Measurements from ENCODE around the gene SEMA3G.

SEMA3G gene

DNA sequence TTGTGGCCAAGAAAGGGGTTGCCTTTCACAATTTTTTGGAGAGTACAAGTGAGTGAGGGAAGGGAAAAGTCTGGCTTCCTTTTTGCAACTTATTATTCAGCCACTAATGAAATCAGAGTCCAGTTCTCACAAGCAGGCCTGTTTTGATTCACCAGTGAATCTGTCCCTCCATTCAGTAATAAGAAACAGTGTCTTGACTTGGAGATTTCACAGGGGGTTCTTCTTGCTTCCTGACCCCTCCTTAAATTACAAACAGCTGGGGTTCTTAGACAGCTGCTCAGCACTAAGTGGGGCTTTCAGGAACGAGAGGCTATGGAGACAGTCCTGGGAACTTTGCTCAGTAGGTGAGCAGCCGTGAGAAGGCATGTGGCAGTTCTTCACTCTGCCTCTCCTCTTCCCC, 24.5 kb downstream of the SEMA3G start:
- no peak for ATAC-seq (ENCODE audit: insufficient read depth, low read depth)

GRCh38 chr3:52415800-52416199, 29.1 kb downstream of the SEMA3G start:
- peaks cover 34% of the 10 kb centered on the region for H3K4me1 ChIP-seq (ENCODE audit: insufficient read depth, low read length)
- no peak overlapping the region for H3K9ac ChIP-seq (ENCODE audit: low read depth, low read length)
- H3K4me3 ChIP-seq (ENCODE audit: low read depth in 1 of 2, low read length in 2 of 2), result no peak overlapping the region
- peaks cover 27% of the 10 kb centered on the region for H3K36me3 ChIP-seq (ENCODE audit: insufficient read depth, low read length)
- ATAC-seq (ENCODE audit: insufficient read depth, low read depth) (no peak), DNase-seq (no peak)
- TF ChIP-seq EZH2 (IDR thresholded peaks at IDR 0.05; ENCODE audit: borderline replicate concordance, low read depth, low read length, severe bottlenecking), result no peak
- TF ChIP-seq, protein P1, sequence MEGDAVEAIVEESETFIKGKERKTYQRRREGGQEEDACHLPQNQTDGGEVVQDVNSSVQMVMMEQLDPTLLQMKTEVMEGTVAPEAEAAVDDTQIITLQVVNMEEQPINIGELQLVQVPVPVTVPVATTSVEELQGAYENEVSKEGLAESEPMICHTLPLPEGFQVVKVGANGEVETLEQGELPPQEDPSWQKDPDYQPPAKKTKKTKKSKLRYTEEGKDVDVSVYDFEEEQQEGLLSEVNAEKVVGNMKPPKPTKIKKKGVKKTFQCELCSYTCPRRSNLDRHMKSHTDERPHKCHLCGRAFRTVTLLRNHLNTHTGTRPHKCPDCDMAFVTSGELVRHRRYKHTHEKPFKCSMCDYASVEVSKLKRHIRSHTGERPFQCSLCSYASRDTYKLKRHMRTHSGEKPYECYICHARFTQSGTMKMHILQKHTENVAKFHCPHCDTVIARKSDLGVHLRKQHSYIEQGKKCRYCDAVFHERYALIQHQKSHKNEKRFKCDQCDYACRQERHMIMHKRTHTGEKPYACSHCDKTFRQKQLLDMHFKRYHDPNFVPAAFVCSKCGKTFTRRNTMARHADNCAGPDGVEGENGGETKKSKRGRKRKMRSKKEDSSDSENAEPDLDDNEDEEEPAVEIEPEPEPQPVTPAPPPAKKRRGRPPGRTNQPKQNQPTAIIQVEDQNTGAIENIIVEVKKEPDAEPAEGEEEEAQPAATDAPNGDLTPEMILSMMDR (IDR thresholded peaks at IDR 0.05; ENCODE audit: borderline replicate concordance, extremely low read depth, low read length, poor library complexity, severe bottlenecking), result no peak
- H3K4me2 ChIP-seq (ENCODE audit: insufficient read depth, low read length), result no peak overlapping the region
- H3K27ac ChIP-seq (ENCODE audit: low read length), result no peak overlapping the region
- peaks cover 16% of the 10 kb centered on the region; the same call in 1 of the 2 replicates for H4K20me1 ChIP-seq (ENCODE audit: insufficient read depth, low read length)
- H3K9me3 ChIP-seq (ENCODE audit: insufficient read depth, low read length, severe bottlenecking), result no peaks in the 10 kb centered on the region
- no peak overlapping the region for H2AFZ ChIP-seq (ENCODE audit: low read depth, low read length)
- peaks cover 36% of the 10 kb centered on the region for H3K79me2 ChIP-seq (ENCODE audit: insufficient read depth, low read length)
- no peaks in the 10 kb centered on the region for H3K27me3 ChIP-seq (ENCODE audit: insufficient read depth, low read length, poor library complexity)

More for the DNA sequence above, 24.5 kb downstream of the SEMA3G start:
- no peaks in the 10 kb centered on the region for H4K20me1 ChIP-seq (ENCODE audit: insufficient read depth, low read length)
- no peak overlapping the region for H3K27ac ChIP-seq (ENCODE audit: low read length)
- no peak overlapping the region for H3K9ac ChIP-seq (ENCODE audit: low read depth, low read length)
- no peak overlapping the region for H3K4me3 ChIP-seq (ENCODE audit: low read depth in 1 of 2, low read length in 2 of 2)
- H3K36me3 ChIP-seq (ENCODE audit: insufficient read depth, low read length), result peaks cover 12% of the 10 kb centered on the region; the same call in 1 of the 2 replicates
- no peak for DNase-seq
- H3K27me3 ChIP-seq (ENCODE audit: insufficient read depth, low read length, poor library complexity), result no peaks in the 10 kb centered on the region
- H3K79me2 ChIP-seq (ENCODE audit: insufficient read depth, low read length), result peaks cover 3% of the 10 kb centered on the region; the same call in 1 of the 2 replicates
- no peak overlapping the region for H3K4me2 ChIP-seq (ENCODE audit: insufficient read depth, low read length)
- H3K4me1 ChIP-seq (ENCODE audit: insufficient read depth, low read length), result no peaks in the 10 kb centered on the region
- H3K9me3 ChIP-seq (ENCODE audit: insufficient read depth, low read length, severe bottlenecking), result no peaks in the 10 kb centered on the region
- H2AFZ ChIP-seq (ENCODE audit: low read depth, low read length), result no peak overlapping the region
- TF ChIP-seq EZH2 (IDR thresholded peaks at IDR 0.05; ENCODE audit: borderline replicate concordance, low read depth, low read length, severe bottlenecking), result no peak
- TF ChIP-seq, protein P1 (IDR thresholded peaks at IDR 0.05; ENCODE audit: borderline replicate concordance, extremely low read depth, low read length, poor library complexity, severe bottlenecking), result no peak

DNA sequence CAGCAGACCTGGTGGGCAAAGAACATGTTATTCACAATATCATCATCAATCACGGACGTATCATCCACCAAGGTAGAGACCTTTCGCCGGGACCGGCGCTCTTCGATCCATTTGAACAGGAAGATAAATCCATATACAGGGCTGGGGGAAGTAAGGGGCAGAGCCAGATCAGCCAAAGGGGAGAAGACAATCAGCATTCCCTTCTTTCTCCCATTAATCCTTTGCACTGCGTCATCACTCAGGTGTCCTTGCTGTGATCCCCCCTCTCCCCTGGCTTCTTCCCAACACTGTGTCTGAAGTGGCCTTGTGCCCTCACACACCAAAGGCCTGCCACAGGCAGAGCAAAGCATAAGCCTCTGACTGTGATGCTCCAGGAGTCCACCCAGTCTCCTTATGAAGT, 36.4 kb downstream of the SEMA3G start:
- H3K36me3 ChIP-seq (ENCODE audit: insufficient read depth, low read length), result peaks cover 67% of the 10 kb centered on the region
- ATAC-seq (ENCODE audit: insufficient read depth, low read depth), result no peak
- TF ChIP-seq, protein P1 (IDR thresholded peaks at IDR 0.05; ENCODE audit: borderline replicate concordance, extremely low read depth, low read length, poor library complexity, severe bottlenecking), result no peak
- no peak for TF ChIP-seq EZH2 (IDR thresholded peaks at IDR 0.05; ENCODE audit: borderline replicate concordance, low read depth, low read length, severe bottlenecking)

More for the DNA sequence above, 36.4 kb downstream of the SEMA3G start:
- DNase-seq, result no peak
- peaks cover 54% of the 10 kb centered on the region for H4K20me1 ChIP-seq (ENCODE audit: insufficient read depth, low read length)
- peaks cover 53% of the 10 kb centered on the region for H3K4me1 ChIP-seq (ENCODE audit: insufficient read depth, low read length)
- no peaks in the 10 kb centered on the region for H3K9me3 ChIP-seq (ENCODE audit: insufficient read depth, low read length, severe bottlenecking)
- peak overlapping the region; percentile 98; a peak in 3 of 4 replicates for H3K4me3 ChIP-seq (ENCODE audit: low read depth in 1 of 2, low read length in 2 of 2)
- peak overlapping the region; percentile 99 for H3K4me2 ChIP-seq (ENCODE audit: insufficient read depth, low read length)
- no peak overlapping the region for H2AFZ ChIP-seq (ENCODE audit: low read depth, low read length)
- H3K27me3 ChIP-seq (ENCODE audit: insufficient read depth, low read length, poor library complexity), result no peaks in the 10 kb centered on the region
- no peak overlapping the region; the same call in 1 of the 2 replicates for H3K27ac ChIP-seq (ENCODE audit: low read length)
- peak overlapping the region; percentile 88 for H3K9ac ChIP-seq (ENCODE audit: low read depth, low read length)
- peaks cover 61% of the 10 kb centered on the region for H3K79me2 ChIP-seq (ENCODE audit: insufficient read depth, low read length)
